BJ (cell line): ENCODE results near the gene CLN3. TPM values are rescaled to one million over a fixed set of nuclear protein-coding genes. Genes with fewer than 3 reads are reported as not detected.

Experiments used
- polyA plus RNA-seq: library from polyadenylated mRNA; depleted of rRNA; stranded (reverse); fragments of >200 nt; gene quantifications from 2 replicates; pipeline ENCODE4 v1.2.3, GENCODE V29; 2011; rRNA removed

The CLN3 gene
- polyA plus RNA-seq, 1 experiment, result 25.2 TPM

Other genes starting within 250 kb of the CLN3 start
- 0.01 TPM in 1 of 2 replicates, not detected in the other for gene SBK1, start 199.5 kb downstream of the CLN3 start, polyA plus RNA-seq
- gene NPIPB6, start 128.6 kb downstream of the CLN3 start, polyA plus RNA-seq, result 0.15 and 0.34 TPM in 2 replicates
- 150 and 287 TPM in 2 replicates for gene EIF3CL, start 88.2 kb downstream of the CLN3 start, polyA plus RNA-seq
- not detected in 2 replicates for gene NPIPB7, start 19.7 kb downstream of the CLN3 start, polyA plus RNA-seq
- 0.02 TPM in 1 of 2 replicates, not detected in the other for gene APOBR, start 2.6 kb upstream of the CLN3 start, polyA plus RNA-seq
- gene IL27, start 14.8 kb upstream of the CLN3 start, polyA plus RNA-seq, result not detected in 2 replicates
- gene NUPR1, start 46.9 kb upstream of the CLN3 start, polyA plus RNA-seq, result 31.4 and 88.9 TPM in 2 replicates
- gene SGF29, start 61.8 kb upstream of the CLN3 start, polyA plus RNA-seq, result 2.4 and 2.5 TPM in 2 replicates
- not detected in 2 replicates for gene SULT1A2, start 105.0 kb upstream of the CLN3 start, polyA plus RNA-seq
- gene SULT1A1, start 118.0 kb upstream of the CLN3 start, polyA plus RNA-seq, result 0.12 and 0.13 TPM in 2 replicates
- 0.23 TPM in 1 of 2 replicates, not detected in the other for gene NPIPB8, start 146.0 kb upstream of the CLN3 start, polyA plus RNA-seq
- 349 and 418 TPM in 2 replicates for gene EIF3C, start 219.4 kb upstream of the CLN3 start, polyA plus RNA-seq